ENCODE data around the gene ZNF385B.

Gene ZNF385B

DNA sequence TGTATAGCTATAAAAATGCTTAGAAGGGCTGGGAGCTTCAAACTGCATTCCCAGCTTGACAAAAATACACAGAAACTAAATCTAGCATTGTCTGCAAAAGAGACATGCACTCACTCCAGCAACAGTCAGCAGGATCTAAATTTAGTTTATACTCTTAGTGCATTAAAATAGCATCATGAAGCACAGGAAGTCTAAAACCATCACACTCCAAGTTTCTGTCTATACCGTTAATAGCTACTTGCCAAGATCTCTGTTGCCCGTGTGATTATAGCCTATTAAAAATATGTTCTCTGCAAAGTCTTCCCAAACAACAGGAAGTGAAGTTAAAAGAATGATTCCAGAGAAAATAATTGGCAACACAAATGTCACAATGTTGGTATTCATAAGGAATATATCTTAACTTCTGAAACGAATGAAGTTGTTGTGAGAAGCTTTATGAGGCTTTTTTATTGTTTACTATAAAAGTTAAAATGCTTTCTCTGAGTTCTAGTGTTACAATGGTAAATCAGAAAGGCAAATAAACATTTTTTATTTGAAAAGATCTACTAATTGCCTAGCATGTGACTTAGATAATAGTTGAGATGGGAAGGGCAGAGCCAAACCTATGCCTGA lies 184.2 kb downstream of the ZNF385B start:
- Histone ChIP-seq H3K36me3 (replicated peaks; ENCODE audit: insufficient read depth, low read length) (no peaks in the 10 kb centered on the region), H3K4me3 (ENCODE audit: low read length) (peak overlapping the region; percentile 6; the same call in 1 of the 2 replicates), H3K9me3 (replicated peaks; ENCODE audit: insufficient read depth, low read length) (no peaks in the 10 kb centered on the region), H4K20me1 (ENCODE audit: insufficient read depth, low read length) (no peaks in the 10 kb centered on the region), H3K4me1 (ENCODE audit: low read length) (peaks cover 57% of the 10 kb centered on the region), H3K27ac (ENCODE audit: low read length) (peak overlapping the region; percentile 87), H3K79me2 (ENCODE audit: low read length) (no peaks in the 10 kb centered on the region), H3K27me3 (replicated peaks; ENCODE audit: insufficient read depth, low read length) (no peaks in the 10 kb centered on the region), H3K9ac (ENCODE audit: low read length) (peak overlapping the region; percentile 34; the same call in 1 of the 2 replicates), H2AFZ (ENCODE audit: low read length) (no peak overlapping the region), H3K9me2 (replicated peaks; ENCODE audit: insufficient read depth, low read length) (no peaks in the 10 kb centered on the region), H3F3A (ENCODE audit: insufficient read depth, low read length) (peaks cover 20% of the 10 kb centered on the region), H3K4me2 (ENCODE audit: low read depth, low read length) (peak overlapping the region; percentile 41)
- TF ChIP-seq EZH2 (optimal IDR thresholded peaks at IDR 0.05; ENCODE audit: low read depth, low read length): no peak
- no peak for TF ChIP-seq EZH2phosphoT487 (IDR thresholded peaks at IDR 0.05; ENCODE audit: low read length)
- TF ChIP-seq, protein P1, sequence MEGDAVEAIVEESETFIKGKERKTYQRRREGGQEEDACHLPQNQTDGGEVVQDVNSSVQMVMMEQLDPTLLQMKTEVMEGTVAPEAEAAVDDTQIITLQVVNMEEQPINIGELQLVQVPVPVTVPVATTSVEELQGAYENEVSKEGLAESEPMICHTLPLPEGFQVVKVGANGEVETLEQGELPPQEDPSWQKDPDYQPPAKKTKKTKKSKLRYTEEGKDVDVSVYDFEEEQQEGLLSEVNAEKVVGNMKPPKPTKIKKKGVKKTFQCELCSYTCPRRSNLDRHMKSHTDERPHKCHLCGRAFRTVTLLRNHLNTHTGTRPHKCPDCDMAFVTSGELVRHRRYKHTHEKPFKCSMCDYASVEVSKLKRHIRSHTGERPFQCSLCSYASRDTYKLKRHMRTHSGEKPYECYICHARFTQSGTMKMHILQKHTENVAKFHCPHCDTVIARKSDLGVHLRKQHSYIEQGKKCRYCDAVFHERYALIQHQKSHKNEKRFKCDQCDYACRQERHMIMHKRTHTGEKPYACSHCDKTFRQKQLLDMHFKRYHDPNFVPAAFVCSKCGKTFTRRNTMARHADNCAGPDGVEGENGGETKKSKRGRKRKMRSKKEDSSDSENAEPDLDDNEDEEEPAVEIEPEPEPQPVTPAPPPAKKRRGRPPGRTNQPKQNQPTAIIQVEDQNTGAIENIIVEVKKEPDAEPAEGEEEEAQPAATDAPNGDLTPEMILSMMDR (IDR thresholded peaks at IDR 0.05; ENCODE audit: low read length): no peak
- DNase-seq: peak; percentile 89

DNA sequence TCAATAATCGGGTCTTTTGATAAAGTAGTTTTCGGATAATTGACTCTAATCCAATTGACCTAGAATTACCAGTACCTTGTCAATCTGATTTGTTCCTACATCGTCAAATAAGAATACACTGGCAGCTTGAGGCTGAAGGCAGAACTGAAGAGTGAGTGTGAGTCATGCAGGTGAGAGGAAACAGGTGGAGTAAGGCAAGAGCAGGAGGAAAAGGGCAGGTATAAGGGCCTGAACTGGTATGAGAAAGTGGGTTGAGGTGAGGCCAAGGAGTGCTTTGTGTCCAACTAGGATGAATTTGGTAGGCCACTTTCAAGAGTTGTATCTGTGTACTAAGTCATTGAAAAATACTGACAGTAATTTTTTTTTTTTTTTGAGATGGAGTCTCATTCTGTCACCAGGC lies 186.0 kb downstream of the ZNF385B start:
- H3K4me3 ChIP-seq (ENCODE audit: low read length): no peak overlapping the region
- H3K9me3 ChIP-seq (replicated peaks; ENCODE audit: insufficient read depth, low read length): no peaks in the 10 kb centered on the region; the same call in 1 of the 2 replicates
- peaks cover 46% of the 10 kb centered on the region for H3K4me1 ChIP-seq (ENCODE audit: low read length)
- no peaks in the 10 kb centered on the region; the same call in 1 of the 2 replicates for H3K9me2 ChIP-seq (replicated peaks; ENCODE audit: insufficient read depth, low read length)
- H3F3A ChIP-seq (ENCODE audit: insufficient read depth, low read length): peaks cover 20% of the 10 kb centered on the region
- H3K9ac ChIP-seq (ENCODE audit: low read length): no peak overlapping the region
- no peak overlapping the region for H3K27ac ChIP-seq (ENCODE audit: low read length)
- H3K27me3 ChIP-seq (replicated peaks; ENCODE audit: insufficient read depth, low read length): no peaks in the 10 kb centered on the region
- no peaks in the 10 kb centered on the region for H4K20me1 ChIP-seq (ENCODE audit: insufficient read depth, low read length)
- no peaks in the 10 kb centered on the region for H3K79me2 ChIP-seq (ENCODE audit: low read length)
- TF ChIP-seq EZH2phosphoT487 (IDR thresholded peaks at IDR 0.05; ENCODE audit: low read length) (no peak), EZH2 (optimal IDR thresholded peaks at IDR 0.05; ENCODE audit: low read depth, low read length) (no peak)
- TF ChIP-seq, protein P1 (IDR thresholded peaks at IDR 0.05; ENCODE audit: low read length): no peak
- H3K36me3 ChIP-seq (replicated peaks; ENCODE audit: insufficient read depth, low read length): no peaks in the 10 kb centered on the region
- H3K4me2 ChIP-seq (ENCODE audit: low read depth, low read length): no peak overlapping the region
- DNase-seq: peak; percentile 30
- H2AFZ ChIP-seq (ENCODE audit: low read length): no peak overlapping the region

DNA sequence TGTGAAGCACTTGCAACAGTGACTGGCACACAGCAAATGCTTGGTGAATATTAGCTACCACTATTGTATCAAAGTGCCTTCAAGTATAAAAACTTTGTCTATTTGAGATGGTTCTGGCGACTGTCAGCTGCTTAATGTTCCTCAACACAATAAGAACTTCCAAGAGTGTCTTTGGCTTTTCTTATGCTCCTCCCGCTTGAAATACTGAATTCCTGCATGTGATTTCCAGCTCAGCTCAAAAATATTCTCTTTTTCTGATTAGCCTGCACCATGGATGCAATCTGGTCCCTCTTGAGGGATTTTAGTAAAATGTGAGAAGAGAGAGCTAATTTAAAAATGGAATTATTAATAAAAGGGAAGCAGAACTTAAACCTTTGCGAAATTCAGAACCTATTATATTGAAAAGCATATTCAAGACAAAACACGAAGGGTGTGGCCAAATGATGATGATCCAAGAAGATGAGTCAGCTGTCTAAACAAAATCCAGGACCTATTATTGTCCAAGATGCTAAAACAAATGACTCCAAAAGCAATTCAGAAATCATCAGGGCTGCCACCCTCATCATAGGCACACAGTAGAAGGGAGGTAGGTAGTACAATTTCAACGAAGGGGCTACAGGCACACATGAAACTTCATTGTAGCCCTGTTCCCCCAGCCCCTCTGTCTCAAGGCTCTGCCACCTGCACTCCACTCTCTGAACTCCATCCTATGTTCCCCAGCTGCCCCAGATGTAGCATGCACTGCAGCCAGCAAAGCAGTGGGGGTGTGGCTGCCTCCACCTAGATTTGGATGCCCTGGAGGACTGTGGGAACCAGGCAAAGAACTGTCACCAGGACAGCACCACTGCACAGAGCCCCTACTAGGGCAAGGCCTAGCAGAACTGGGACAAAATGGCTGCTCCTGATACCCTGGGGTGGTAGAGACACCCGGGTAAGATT lies 190.1 kb downstream of the ZNF385B start:
- Histone ChIP-seq H4K20me1 (ENCODE audit: insufficient read depth, low read length) (no peaks in the 10 kb centered on the region), H2AFZ (ENCODE audit: low read length) (no peak overlapping the region), H3K27me3 (replicated peaks; ENCODE audit: insufficient read depth, low read length) (no peaks in the 10 kb centered on the region), H3K27ac (ENCODE audit: low read length) (no peak overlapping the region), H3K4me2 (ENCODE audit: low read depth, low read length) (no peak overlapping the region), H3F3A (ENCODE audit: insufficient read depth, low read length) (peaks cover under 1% of the 10 kb centered on the region; the same call in 1 of the 2 replicates), H3K36me3 (replicated peaks; ENCODE audit: insufficient read depth, low read length) (no peaks in the 10 kb centered on the region), H3K4me1 (ENCODE audit: low read length) (peaks cover 7% of the 10 kb centered on the region), H3K4me3 (ENCODE audit: low read length) (no peak overlapping the region), H3K9ac (ENCODE audit: low read length) (no peak overlapping the region), H3K79me2 (ENCODE audit: low read length) (no peaks in the 10 kb centered on the region), H3K9me3 (replicated peaks; ENCODE audit: insufficient read depth, low read length) (no peaks in the 10 kb centered on the region; the same call in 1 of the 2 replicates), H3K9me2 (replicated peaks; ENCODE audit: insufficient read depth, low read length) (no peaks in the 10 kb centered on the region; the same call in 1 of the 2 replicates)
- no peak for DNase-seq
- TF ChIP-seq, protein P1 (IDR thresholded peaks at IDR 0.05; ENCODE audit: low read length): no peak
- TF ChIP-seq EZH2 (optimal IDR thresholded peaks at IDR 0.05; ENCODE audit: low read depth, low read length): no peak
- TF ChIP-seq EZH2phosphoT487 (IDR thresholded peaks at IDR 0.05; ENCODE audit: low read length): no peak

Measured in MM.1S (cell line).